Measurements from ENCODE around the gene ZNF888. TPM values are rescaled to one million over a fixed set of nuclear protein-coding genes. Genes with fewer than 3 reads are reported as not detected.

Gene ZNF888
- 4.4 and 6.5 TPM in 2 replicates for total RNA-seq

- no peaks in the 10 kb centered on the region for H3K27me3 Mint-ChIP-seq
- peaks cover 19% of the 10 kb centered on the region for H3K4me1 Mint-ChIP-seq
- peak; percentile 95 for DNase-seq
- intact Hi-C loops (cut with micrococcal nuclease) = loop anchor here (2.0 to 10.0 kb wide), 6 partner anchors 20 to 284 kb away; partner anchors contain the start of genes ZNF320, ZNF468, ZNF600 and ZNF611
- H3K4me3 Mint-ChIP-seq = peak within 1 kb of the TSS; percentile 89
- H3K36me3 Mint-ChIP-seq (ENCODE audit: low read depth) = peaks cover 24% of the 10 kb centered on the region
- H3K27ac Mint-ChIP-seq = peak within 1 kb of the TSS; percentile 96
- no peaks in the 10 kb centered on the region for H3K9me3 Mint-ChIP-seq
Observed at GRCh38 chr19:52922841-52923777, at the start of gene ZNF888. TSS of gene ZNF888 (minus strand) at chr19:52923428. CDS start at chr19:52917873, 5,555 bp downstream.

- Mint-ChIP-seq H3K36me3 (ENCODE audit: low read depth) (peaks cover 7% of the 10 kb centered on the region), H3K4me3 (no peak overlapping the region), H3K9me3 (peaks cover 30% of the 10 kb centered on the region), H3K4me1 (peaks cover 5% of the 10 kb centered on the region), H3K27ac (no peak overlapping the region), H3K27me3 (no peaks in the 10 kb centered on the region)
- DNase-seq = no peak
- intact Hi-C loops (cut with micrococcal nuclease) = loop anchor here (10.0 kb wide), 1 partner anchor 233 kb away; the partner anchor contains the start of gene ZNF611
Observed at GRCh38 chr19:52967772-52968171, 44.5 kb upstream of the ZNF888 start.

GRCh38 chr19:52963247-52963618 is 40.0 kb upstream of the ZNF888 start:
- peak overlapping the region; percentile 97 for H3K4me3 Mint-ChIP-seq

GRCh38 chr19:52962394-52963246 is 39.4 kb upstream of the ZNF888 start, which contains the start of gene ZNF816:
TSS of gene ZNF816 (minus strand) at chr19:52962881. CDS start at chr19:52956089, 6,792 bp downstream.
- Mint-ChIP-seq H3K9me3 (peaks cover 24% of the 10 kb centered on the region), H3K4me1 (peaks cover 15% of the 10 kb centered on the region), H3K27me3 (no peaks in the 10 kb centered on the region), H3K4me3 (peak within 1 kb of the TSS; percentile 97), H3K27ac (peak within 1 kb of the TSS; percentile 95), H3K36me3 (ENCODE audit: low read depth) (peaks cover 44% of the 10 kb centered on the region)
- intact Hi-C loops (cut with micrococcal nuclease) = loop anchor here (1.0 to 10.0 kb wide), 7 partner anchors 20 to 468 kb away; partner anchors contain the start of genes ZNF320, ZNF468, ZNF600 and ZNF611
- peak; percentile 100 for DNase-seq

More at GRCh38 chr19:52963247-52963618, 40.0 kb upstream of the ZNF888 start:
- DNase-seq = no peak
- Mint-ChIP-seq H3K4me1 (peaks cover 15% of the 10 kb centered on the region), H3K27me3 (no peaks in the 10 kb centered on the region), H3K36me3 (ENCODE audit: low read depth) (peaks cover 38% of the 10 kb centered on the region), H3K9me3 (peaks cover 21% of the 10 kb centered on the region), H3K27ac (peak overlapping the region; percentile 73)
- intact Hi-C loops (cut with micrococcal nuclease) = loop anchor here (2.0 to 10.0 kb wide), 4 partner anchors 176 to 468 kb away; partner anchors contain the start of genes ZNF600, ZNF611, ZNF701 and ZNF761

GRCh38 chr19:52961981-52962380 is 38.8 kb upstream of the ZNF888 start:
- intact Hi-C loops (cut with micrococcal nuclease) = loop anchor here (1.0 to 10.0 kb wide), 7 partner anchors 20 to 469 kb away; partner anchors contain the start of genes ZNF320, ZNF468, ZNF600 and ZNF611
- H3K27ac Mint-ChIP-seq = peak overlapping the region; percentile 95
- peaks cover 15% of the 10 kb centered on the region for H3K4me1 Mint-ChIP-seq
- H3K27me3 Mint-ChIP-seq = no peaks in the 10 kb centered on the region
- H3K4me3 Mint-ChIP-seq = peak overlapping the region; percentile 97
- H3K9me3 Mint-ChIP-seq = peaks cover 26% of the 10 kb centered on the region
- no peak for DNase-seq
- H3K36me3 Mint-ChIP-seq (ENCODE audit: low read depth) = peaks cover 48% of the 10 kb centered on the region

GRCh38 chr19:52959613-52960295 is 36.5 kb upstream of the ZNF888 start:
- no peak overlapping the region for H3K4me3 Mint-ChIP-seq
- peaks cover 32% of the 10 kb centered on the region for H3K9me3 Mint-ChIP-seq
- no peaks in the 10 kb centered on the region for H3K27me3 Mint-ChIP-seq
- H3K27ac Mint-ChIP-seq = no peak overlapping the region
- DNase-seq = no peak
- peaks cover 68% of the 10 kb centered on the region for H3K36me3 Mint-ChIP-seq (ENCODE audit: low read depth)
- intact Hi-C loops (cut with micrococcal nuclease) = loop anchor here (10.0 kb wide), 1 partner anchor 225 kb away; the partner anchor contains the start of gene ZNF611
- peaks cover 15% of the 10 kb centered on the region for H3K4me1 Mint-ChIP-seq

GRCh38 chr19:52957591-52957990 is 34.4 kb upstream of the ZNF888 start:
- peaks cover 10% of the 10 kb centered on the region for H3K4me1 Mint-ChIP-seq
- DNase-seq = no peak
- H3K4me3 Mint-ChIP-seq = no peak overlapping the region
- no peaks in the 10 kb centered on the region for H3K27me3 Mint-ChIP-seq
- H3K9me3 Mint-ChIP-seq = peaks cover 38% of the 10 kb centered on the region
- H3K36me3 Mint-ChIP-seq (ENCODE audit: low read depth) = peaks cover 82% of the 10 kb centered on the region
- intact Hi-C loops (cut with micrococcal nuclease) = no loop called here
- H3K27ac Mint-ChIP-seq = no peak overlapping the region

GRCh38 chr19:52956917-52957316 is 33.7 kb upstream of the ZNF888 start:
- Mint-ChIP-seq H3K4me3 (no peak overlapping the region), H3K4me1 (peaks cover 8% of the 10 kb centered on the region), H3K27ac (no peak overlapping the region), H3K27me3 (no peaks in the 10 kb centered on the region), H3K36me3 (ENCODE audit: low read depth) (peaks cover 87% of the 10 kb centered on the region), H3K9me3 (peaks cover 45% of the 10 kb centered on the region)
- no peak for DNase-seq
- intact Hi-C loops (cut with micrococcal nuclease) = no loop called here

GRCh38 chr19:52949422-52949821 is 26.2 kb upstream of the ZNF888 start:
- DNase-seq = no peak
- intact Hi-C loops (cut with micrococcal nuclease) = loop anchor here (10.0 kb wide), 1 partner anchor 245 kb away; the partner anchor contains the start of gene ZNF665
- Mint-ChIP-seq H3K9me3 (peaks cover 30% of the 10 kb centered on the region), H3K27me3 (no peaks in the 10 kb centered on the region), H3K4me1 (no peaks in the 10 kb centered on the region), H3K27ac (no peak overlapping the region), H3K36me3 (ENCODE audit: low read depth) (peaks cover 53% of the 10 kb centered on the region), H3K4me3 (no peak overlapping the region)

- no peak overlapping the region for H3K4me3 Mint-ChIP-seq
- DNase-seq = no peak
- H3K36me3 Mint-ChIP-seq (ENCODE audit: low read depth) = peaks cover 45% of the 10 kb centered on the region
- no peak overlapping the region for H3K27ac Mint-ChIP-seq
- no peaks in the 10 kb centered on the region for H3K27me3 Mint-ChIP-seq
- no peaks in the 10 kb centered on the region for H3K4me1 Mint-ChIP-seq
- H3K9me3 Mint-ChIP-seq = peaks cover 25% of the 10 kb centered on the region
- intact Hi-C loops (cut with micrococcal nuclease) = loop anchor here (10.0 kb wide), 1 partner anchor 247 kb away; the partner anchor contains the start of gene ZNF665
Observed at GRCh38 chr19:52948025-52948770, 25.0 kb upstream of the ZNF888 start.

- Mint-ChIP-seq H3K27me3 (no peaks in the 10 kb centered on the region), H3K4me3 (no peak overlapping the region), H3K36me3 (ENCODE audit: low read depth) (peaks cover 29% of the 10 kb centered on the region), H3K4me1 (peaks cover 3% of the 10 kb centered on the region), H3K27ac (no peak overlapping the region), H3K9me3 (peaks cover 17% of the 10 kb centered on the region)
- intact Hi-C loops (cut with micrococcal nuclease) = loop anchor here (10.0 kb wide), 1 partner anchor 248 kb away; the partner anchor contains the start of gene ZNF665
- no peak for DNase-seq
Observed at GRCh38 chr19:52946322-52947310, 23.4 kb upstream of the ZNF888 start.
